ENCODE results near the gene GALK2.
A peak's percentile ranks its signal among the peaks of the same experiment; 100 is the strongest.

GALK2 gene

GRCh38 chr15:49169880-49170597 is at the start of gene GALK2:
Gene GALK2 (plus strand): TSS chr15:49170247. CDS start chr15:49170323, 76 bp downstream.
- DNase-seq: peak; percentile 63

- no peak for DNase-seq
Observed at GRCh38 chr15:49120832-49121231, 49.2 kb upstream of the GALK2 start.

GRCh38 chr15:49121901-49122300 is 48.1 kb upstream of the GALK2 start:
- DNase-seq: no peak

- no peak for DNase-seq
Observed at GRCh38 chr15:49122541-49123062, 47.4 kb upstream of the GALK2 start.

- no peak for DNase-seq
Observed at GRCh38 chr15:49124371-49124770, 45.7 kb upstream of the GALK2 start.

GRCh38 chr15:49131403-49131802 is 38.6 kb upstream of the GALK2 start:
- DNase-seq: no peak

GRCh38 chr15:49134683-49135341 is 35.2 kb upstream of the GALK2 start:
- no peak for DNase-seq

GRCh38 chr15:49135342-49135857 is 34.6 kb upstream of the GALK2 start:
- DNase-seq: no peak

- no peak for DNase-seq
Observed at GRCh38 chr15:49135911-49136310, 34.1 kb upstream of the GALK2 start.

GRCh38 chr15:49137861-49138260 is 32.2 kb upstream of the GALK2 start:
- DNase-seq: no peak

- peak; percentile 22 for DNase-seq
Observed at GRCh38 chr15:49145651-49146609, 24.1 kb upstream of the GALK2 start.

- DNase-seq: no peak
Observed at GRCh38 chr15:49148298-49148697, 21.7 kb upstream of the GALK2 start.

GRCh38 chr15:49148727-49149126 is 21.3 kb upstream of the GALK2 start:
- DNase-seq: no peak

- DNase-seq: no peak
Observed at GRCh38 chr15:49151831-49152230, 18.2 kb upstream of the GALK2 start.

GRCh38 chr15:49152552-49153312 is 17.3 kb upstream of the GALK2 start:
- DNase-seq: no peak

- DNase-seq: no peak
Observed at GRCh38 chr15:49154359-49154758, 15.7 kb upstream of the GALK2 start.

- DNase-seq: no peak
Observed at GRCh38 chr15:49154799-49155109, 15.3 kb upstream of the GALK2 start.

- DNase-seq: peak; percentile 93
Observed at GRCh38 chr15:49155110-49155833, 14.8 kb upstream of the GALK2 start, which contains the start of gene COPS2. Gene COPS2 (minus strand): TSS chr15:49155599. CDS start chr15:49155578, 21 bp downstream.

- no peak for DNase-seq
Observed at GRCh38 chr15:49155834-49156627, 14.0 kb upstream of the GALK2 start.

- no peak for DNase-seq
Observed at GRCh38 chr15:49163678-49164077, 6.4 kb upstream of the GALK2 start.

- DNase-seq: no peak
Observed at GRCh38 chr15:49164865-49165264, 5.2 kb upstream of the GALK2 start.

Measured in NCI-H446 treated with DMSO at 0.1 percent for 48 hours (cell line).